DND-41 (cell line): ENCODE measurements around the gene TIMM44.

ENCODE experiments used
- CTCF ChIP-seq: IDR thresholded peaks from 2 replicates; pipeline ENCODE4 v1.5.1; 2012; ENCODE audit warnings: borderline replicate concordance, low read length, moderate library complexity, mild to moderate bottlenecking; ENCODE audit not compliant: poor library complexity, severe bottlenecking; ENCODE audit errors: extremely low read depth
- EZH2 ChIP-seq: IDR thresholded peaks from 3 replicates; pipeline ENCODE4 v1.6.1; 2012; ENCODE audit warnings: borderline replicate concordance, low read depth, mild to moderate bottlenecking, moderate library complexity, low read length, inconsistent platforms; ENCODE audit not compliant: severe bottlenecking

GRCh38 chr19:7921302-7921966 is 22.0 kb downstream of the TIMM44 start:
- TF ChIP-seq CTCF (no peak), EZH2 (no peak)
